ENCODE results near the gene TEPSIN. TPM values are rescaled to one million over a fixed set of nuclear protein-coding genes. Genes with fewer than 3 reads are reported as not detected.

The TEPSIN gene
- total RNA-seq, 1 experiment from 2014 or later, result 38.8 TPM

GRCh38 chr17:81248649-81249048, 9.8 kb upstream of the TEPSIN start:
- Histone ChIP-seq H3K79me1 (ENCODE audit: insufficient read depth, low read depth, low read length, poor library complexity, severe bottlenecking) (no peaks in the 10 kb centered on the region), H3K56ac (ENCODE audit: insufficient read length, low read depth, low read length) (no peak overlapping the region), H2BK15ac (ENCODE audit: low read depth, low read length) (no peak overlapping the region), H3K79me2 (ENCODE audit: insufficient read depth, low read length) (no peaks in the 10 kb centered on the region), H3K4me2 (ENCODE audit: insufficient read depth, insufficient read length, low read length) (no peak overlapping the region), H3K23me2 (ENCODE audit: insufficient read length, low read depth, low read length, poor library complexity, severe bottlenecking) (no peaks in the 10 kb centered on the region), H3K27me3 (ENCODE audit: insufficient read depth, low read length) (no peaks in the 10 kb centered on the region), H4K8ac (replicated peaks; ENCODE audit: insufficient read length, low read depth, low read length) (no peak overlapping the region), H3K27ac (ENCODE audit: insufficient read length, low read depth, low read length) (no peak overlapping the region), H4K20me1 (ENCODE audit: control insufficient read depth, insufficient read depth, insufficient read length) (no peaks in the 10 kb centered on the region), H3K9me3 (ENCODE audit: control insufficient read depth, low read depth, low read length) (no peaks in the 10 kb centered on the region), H4K91ac (ENCODE audit: insufficient read length, low read depth, low read length) (no peak overlapping the region), H3K23ac (ENCODE audit: insufficient read length, low read depth, low read length) (no peak overlapping the region), H3K14ac (ENCODE audit: insufficient read depth, low read length) (no peak overlapping the region; the same call in 1 of the 2 replicates), H3K18ac (ENCODE audit: insufficient read length, low read depth, low read length) (no peak overlapping the region), H2AK5ac (ENCODE audit: insufficient read length, low read length) (no peak overlapping the region), H2BK5ac (ENCODE audit: insufficient read length, low read length) (no peak overlapping the region), H3K4ac (ENCODE audit: low read depth, low read length) (no peak overlapping the region), H4K5ac (ENCODE audit: insufficient read length, low read depth, low read length) (no peak overlapping the region), H3K4me1 (ENCODE audit: insufficient read depth, low read length) (no peaks in the 10 kb centered on the region), H2BK12ac (ENCODE audit: insufficient read length, low read depth, low read length) (no peak overlapping the region), H3K9ac (ENCODE audit: extremely low read depth, insufficient read length, low read length) (no peak overlapping the region), H2BK120ac (ENCODE audit: low read depth, low read length, poor library complexity, severe bottlenecking) (no peak overlapping the region), H2BK20ac (ENCODE audit: low read depth, low read length, poor library complexity, severe bottlenecking) (no peak overlapping the region), H2AFZ (ENCODE audit: low read length) (no peak overlapping the region), H3T11ph (ENCODE audit: low read length) (no peak overlapping the region)
- no peak for DNase-seq
- TF ChIP-seq, protein P1, sequence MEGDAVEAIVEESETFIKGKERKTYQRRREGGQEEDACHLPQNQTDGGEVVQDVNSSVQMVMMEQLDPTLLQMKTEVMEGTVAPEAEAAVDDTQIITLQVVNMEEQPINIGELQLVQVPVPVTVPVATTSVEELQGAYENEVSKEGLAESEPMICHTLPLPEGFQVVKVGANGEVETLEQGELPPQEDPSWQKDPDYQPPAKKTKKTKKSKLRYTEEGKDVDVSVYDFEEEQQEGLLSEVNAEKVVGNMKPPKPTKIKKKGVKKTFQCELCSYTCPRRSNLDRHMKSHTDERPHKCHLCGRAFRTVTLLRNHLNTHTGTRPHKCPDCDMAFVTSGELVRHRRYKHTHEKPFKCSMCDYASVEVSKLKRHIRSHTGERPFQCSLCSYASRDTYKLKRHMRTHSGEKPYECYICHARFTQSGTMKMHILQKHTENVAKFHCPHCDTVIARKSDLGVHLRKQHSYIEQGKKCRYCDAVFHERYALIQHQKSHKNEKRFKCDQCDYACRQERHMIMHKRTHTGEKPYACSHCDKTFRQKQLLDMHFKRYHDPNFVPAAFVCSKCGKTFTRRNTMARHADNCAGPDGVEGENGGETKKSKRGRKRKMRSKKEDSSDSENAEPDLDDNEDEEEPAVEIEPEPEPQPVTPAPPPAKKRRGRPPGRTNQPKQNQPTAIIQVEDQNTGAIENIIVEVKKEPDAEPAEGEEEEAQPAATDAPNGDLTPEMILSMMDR (conservative IDR thresholded peaks at IDR 0.05), result no peak
- Mint-ChIP-seq H3K4me3 (no peak overlapping the region), H3K36me3 (ENCODE audit: insufficient read depth in 1 of 3, low read depth in 3 of 3) (peaks cover 9 to 15% (median 11%) of the 10 kb centered on the region in 3 experiments), H3K4me1 (peaks cover 7 to 16% of the 10 kb centered on the region in 2 experiments), H3K27me3 (ENCODE audit: low read depth) (peaks cover 3% of the 10 kb centered on the region; the same call in 1 of the 2 replicates), H3K27ac (no peak overlapping the region), H3K9me3 (no peaks in the 10 kb centered on the region; a peak in 1 of 5 replicates)
- WGBS (ENCODE audit: extremely low coverage, insufficient read length, low lambda C conversion rate), result no CpG with 5 or more reads among the region's 16 CpGs
